Activated T-cell treated with anti-CD3 and anti-CD28 coated beads, Interleukin-2, amount 50 U/mL, for 4 hours (primary cell): Measurements from ENCODE around the gene POU2AF3. TPM values are rescaled to one million over a fixed set of nuclear protein-coding genes. Genes with fewer than 3 reads are reported as not detected.

Experiments
- ATAC-seq, 2 donors: fragments of 200-7000 bp; cut with Tn5 transposase; one replicate each; pipeline ENCODE4 v1.10.0; 2021
- DNase-seq: peaks from one replicate; pipeline ENCODE4 v3.0.0-alpha.2; 2020
- H3K27me3 Mint-ChIP-seq: one replicate; pipeline ENCODE4 v1.8.0; 2021; ENCODE audit warnings: low read depth, mixed read lengths
- H3K36me3 Mint-ChIP-seq: one replicate; pipeline ENCODE4 v1.8.0; 2022; ENCODE audit warnings: mixed read lengths; ENCODE audit not compliant: insufficient read depth
- H3K4me1 Mint-ChIP-seq: one replicate; pipeline ENCODE4 v1.8.0; 2021; ENCODE audit warnings: low read depth, mixed read lengths
- H3K4me3 Mint-ChIP-seq: one replicate; pipeline ENCODE4 v1.8.0; 2021; ENCODE audit warnings: mild to moderate bottlenecking, moderate library complexity, mixed read lengths
- H3K9me3 Mint-ChIP-seq: one replicate; pipeline ENCODE4 v1.8.0; 2021; ENCODE audit warnings: mixed read lengths
- total RNA-seq, 3 donors: library from RNA; stranded (reverse); gene quantifications; one replicate each; pipeline ENCODE4 v1.2.1, GENCODE V29; 2021

Gene POU2AF3
- total RNA-seq, 3 donors from 2014 or later: not detected

DNA sequence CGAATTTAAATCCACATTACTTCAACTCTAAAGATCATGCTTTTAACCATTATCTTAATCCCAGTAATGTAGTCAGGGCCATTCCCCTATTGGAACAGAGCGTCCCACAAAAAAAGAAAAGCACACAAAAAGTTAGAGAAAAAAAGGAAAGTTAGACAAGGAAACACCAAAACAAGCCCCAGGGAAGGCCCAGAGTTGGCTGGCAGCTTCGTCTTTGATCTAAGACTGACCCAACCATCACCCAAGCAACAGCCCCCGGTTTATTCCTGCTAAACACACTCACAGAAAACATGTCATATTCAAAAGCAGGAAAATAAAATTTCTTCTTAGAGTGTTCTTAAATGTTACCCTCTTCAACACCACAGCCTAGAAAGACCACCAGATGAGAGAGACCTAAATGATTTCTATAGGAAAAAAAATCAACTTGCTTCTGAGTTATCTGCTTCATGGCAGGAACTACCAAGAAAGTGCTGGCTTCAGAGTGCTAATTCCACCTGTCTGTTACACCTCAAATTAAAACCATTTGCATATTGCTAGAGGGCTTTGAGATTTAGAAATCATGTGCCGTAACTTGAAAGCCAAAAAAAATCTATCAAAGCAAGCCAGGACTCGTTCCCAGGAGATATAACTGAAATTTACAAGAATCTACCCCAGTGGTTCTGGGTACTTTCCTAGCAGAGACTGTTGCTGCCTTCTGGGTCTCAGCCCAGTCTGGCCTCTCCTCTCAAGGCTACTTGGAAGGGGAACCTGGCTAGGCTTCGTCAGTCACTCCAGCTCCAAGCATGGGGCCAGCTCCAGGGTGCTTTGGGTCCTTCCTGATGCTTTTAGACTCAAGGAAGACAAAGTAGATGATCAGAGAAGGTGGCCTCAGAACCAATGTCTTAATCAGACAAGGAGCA, 31.2 kb downstream of the POU2AF3 start:
- DNase-seq (no peak), ATAC-seq (no peak)
- Mint-ChIP-seq H3K9me3 (no peaks in the 10 kb centered on the region), H3K27me3 (no peaks in the 10 kb centered on the region), H3K4me1 (no peaks in the 10 kb centered on the region), H3K36me3 (no peaks in the 10 kb centered on the region), H3K4me3 (no peak overlapping the region)

DNA sequence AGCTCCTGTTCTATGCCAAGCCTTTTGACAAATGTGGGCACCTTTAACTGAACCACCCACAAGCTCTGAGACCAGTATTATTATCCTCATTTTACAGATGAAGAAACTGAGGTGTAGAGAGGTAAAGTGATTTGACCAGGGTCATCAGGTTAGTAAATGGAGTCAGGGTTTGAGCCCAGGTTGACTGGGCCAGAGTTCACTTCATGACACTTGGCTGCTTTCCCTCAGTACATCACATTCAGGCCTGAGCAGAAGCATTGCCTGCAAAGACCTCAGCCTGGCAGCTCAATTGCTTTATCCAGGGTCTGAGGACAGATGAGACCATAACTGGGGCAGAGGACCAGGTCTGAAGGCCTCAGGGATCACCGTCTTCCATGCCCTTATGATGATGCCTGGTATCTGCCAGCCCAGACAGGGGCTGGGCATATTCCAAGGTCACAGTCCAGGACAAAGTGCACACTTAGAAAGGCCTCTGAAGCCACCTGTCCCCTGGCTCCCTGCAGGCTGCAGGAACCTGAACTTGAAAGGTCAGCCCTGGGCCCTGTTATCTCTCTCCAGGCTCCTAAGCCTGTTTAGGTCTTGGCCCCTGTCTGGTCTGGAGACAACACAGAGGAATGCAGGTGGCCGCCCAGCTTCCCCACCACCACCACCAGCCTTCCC, 32.0 kb downstream of the POU2AF3 start:
- Mint-ChIP-seq H3K9me3 (no peaks in the 10 kb centered on the region), H3K27me3 (no peaks in the 10 kb centered on the region), H3K4me1 (no peaks in the 10 kb centered on the region), H3K36me3 (no peaks in the 10 kb centered on the region), H3K4me3 (no peak overlapping the region)
- ATAC-seq (no peak), DNase-seq (no peak)

DNA sequence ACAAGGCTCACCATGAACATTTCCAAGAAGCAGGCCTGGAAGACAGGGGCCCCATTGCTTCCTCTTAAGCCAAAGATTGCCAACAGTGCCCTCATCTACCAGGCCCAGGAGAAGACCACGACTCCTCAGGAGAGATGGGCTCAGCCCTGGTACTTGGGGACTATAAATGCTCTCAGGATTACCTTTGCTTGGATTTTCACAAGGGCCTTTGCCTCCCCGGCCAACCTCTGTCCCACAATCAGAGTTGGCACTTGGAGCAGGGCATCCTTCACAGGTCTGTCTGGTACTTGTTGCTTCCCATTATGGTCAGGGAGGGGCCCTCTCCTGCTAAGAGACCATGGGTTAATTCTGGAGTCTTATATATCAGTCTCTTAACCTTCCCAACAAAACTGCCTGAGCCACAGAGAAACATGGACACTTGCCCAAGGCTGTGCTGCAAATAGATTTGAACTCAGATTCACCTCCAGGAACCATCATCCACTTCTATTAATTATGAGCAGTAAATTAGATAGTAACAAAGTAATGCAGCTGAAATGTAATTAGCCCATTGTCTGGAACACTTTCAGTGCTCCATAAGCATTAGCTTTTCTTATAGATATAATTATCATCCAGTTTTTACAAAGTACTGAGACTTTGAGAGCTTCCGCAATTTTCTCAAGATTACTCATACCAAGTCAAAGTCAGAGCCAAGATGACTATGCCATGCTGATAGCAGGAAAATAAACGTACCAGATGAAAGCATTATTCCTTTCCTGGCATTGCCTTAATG, 33.5 kb downstream of the POU2AF3 start:
- Mint-ChIP-seq H3K4me3 (no peak overlapping the region), H3K4me1 (no peaks in the 10 kb centered on the region), H3K27me3 (no peaks in the 10 kb centered on the region), H3K9me3 (no peaks in the 10 kb centered on the region), H3K36me3 (no peaks in the 10 kb centered on the region)
- ATAC-seq (no peak), DNase-seq (no peak)

DNA sequence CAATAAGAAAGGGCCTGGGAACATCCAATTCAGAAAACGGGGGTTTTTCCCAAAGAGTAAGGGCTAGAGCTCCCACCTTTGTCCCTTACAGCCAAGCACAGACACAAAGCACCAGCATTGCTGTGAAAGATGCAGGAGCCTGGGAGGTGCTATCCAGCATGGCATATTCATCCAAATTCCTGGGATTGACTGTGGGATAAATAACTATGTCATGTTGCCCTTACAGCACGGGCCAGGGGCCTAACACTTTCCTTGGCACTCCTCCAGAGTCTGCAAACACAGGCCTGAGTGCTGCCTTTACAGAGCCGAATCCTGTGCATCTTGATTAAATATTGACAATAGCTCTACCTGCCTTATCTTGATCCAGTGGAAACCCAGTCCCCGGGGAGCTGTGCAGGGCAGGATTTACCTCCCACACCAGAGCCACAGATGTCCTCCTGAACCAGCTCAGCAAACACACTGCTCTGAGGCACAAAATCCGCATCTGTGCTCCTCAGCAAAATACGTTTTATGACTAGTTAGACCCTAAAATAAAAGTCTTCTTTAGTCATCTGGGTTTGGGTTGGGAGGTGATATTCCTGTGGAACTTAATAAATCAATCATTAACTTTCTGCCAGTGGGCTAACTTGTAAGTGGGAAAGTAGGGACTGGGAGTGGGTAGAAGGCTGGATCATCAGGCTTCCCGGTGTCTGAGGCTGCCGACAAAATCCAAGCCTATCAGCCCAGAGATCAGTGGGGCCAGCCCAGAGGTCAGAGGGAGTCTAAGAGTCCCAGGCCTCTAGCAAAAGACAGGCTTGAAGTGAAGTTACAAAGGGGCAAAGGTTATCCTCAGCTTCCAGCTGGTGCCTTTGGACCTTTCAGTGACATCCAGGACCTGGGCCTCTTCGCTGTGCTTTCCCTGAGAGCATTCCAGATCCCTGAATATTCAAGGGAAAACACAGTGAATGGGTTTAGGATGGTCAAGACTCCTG, 36.5 kb downstream of the POU2AF3 start:
- ATAC-seq: no peak
- H3K27me3 Mint-ChIP-seq: no peaks in the 10 kb centered on the region
- no peaks in the 10 kb centered on the region for H3K4me1 Mint-ChIP-seq

DNA sequence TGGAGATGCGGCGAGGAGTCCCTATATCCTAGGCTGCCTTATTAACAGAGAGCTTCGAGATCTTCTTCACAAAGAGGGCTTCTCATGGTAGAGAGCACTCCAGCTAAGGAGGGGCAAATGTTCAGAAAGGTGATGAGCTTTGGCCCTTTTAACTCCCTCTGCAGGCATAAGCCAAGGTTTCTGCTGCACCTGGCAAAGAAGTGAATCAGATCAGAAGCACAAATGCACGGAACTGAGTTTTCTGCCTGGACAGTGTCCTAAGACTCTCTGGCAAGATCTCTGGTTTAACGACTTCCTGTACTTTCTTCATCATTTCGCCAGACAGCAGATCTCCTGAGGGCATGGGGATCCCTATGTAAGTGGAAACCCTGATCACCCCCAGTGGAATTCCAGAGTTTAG, 37.2 kb downstream of the POU2AF3 start:
- ATAC-seq (no peak), DNase-seq (no peak)
- peaks cover 6% of the 10 kb centered on the region for H3K9me3 Mint-ChIP-seq
- H3K27me3 Mint-ChIP-seq: no peaks in the 10 kb centered on the region
- no peaks in the 10 kb centered on the region for H3K4me1 Mint-ChIP-seq
- no peak overlapping the region for H3K4me3 Mint-ChIP-seq
- no peaks in the 10 kb centered on the region for H3K36me3 Mint-ChIP-seq

More for the DNA sequence above, 36.5 kb downstream of the POU2AF3 start:
- H3K4me3 Mint-ChIP-seq: no peak overlapping the region
- H3K36me3 Mint-ChIP-seq: no peaks in the 10 kb centered on the region
- no peak for DNase-seq
- H3K9me3 Mint-ChIP-seq: peaks cover 5% of the 10 kb centered on the region

DNA sequence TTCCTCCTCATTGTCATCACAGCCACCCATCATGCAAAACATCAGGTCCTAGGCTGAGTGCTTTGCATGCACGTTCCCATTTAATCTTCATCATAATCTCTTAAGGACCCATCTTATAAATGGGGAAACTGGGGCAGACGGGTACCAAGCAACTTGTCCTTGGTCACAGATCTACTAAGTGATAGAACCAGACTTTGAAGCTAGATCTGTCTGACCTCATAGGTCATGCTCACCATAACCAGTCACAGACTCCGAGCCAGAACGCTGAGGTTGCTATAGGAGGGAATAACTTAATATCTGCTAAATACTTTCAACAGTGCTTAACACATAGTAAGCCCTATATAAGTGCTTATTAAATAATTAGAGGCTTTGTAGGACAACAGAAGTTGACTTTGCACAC, 37.7 kb downstream of the POU2AF3 start:
- Mint-ChIP-seq H3K4me3 (no peak overlapping the region), H3K36me3 (no peaks in the 10 kb centered on the region), H3K4me1 (no peaks in the 10 kb centered on the region), H3K27me3 (no peaks in the 10 kb centered on the region), H3K9me3 (peaks cover 6% of the 10 kb centered on the region)
- DNase-seq (no peak), ATAC-seq (no peak)

DNA sequence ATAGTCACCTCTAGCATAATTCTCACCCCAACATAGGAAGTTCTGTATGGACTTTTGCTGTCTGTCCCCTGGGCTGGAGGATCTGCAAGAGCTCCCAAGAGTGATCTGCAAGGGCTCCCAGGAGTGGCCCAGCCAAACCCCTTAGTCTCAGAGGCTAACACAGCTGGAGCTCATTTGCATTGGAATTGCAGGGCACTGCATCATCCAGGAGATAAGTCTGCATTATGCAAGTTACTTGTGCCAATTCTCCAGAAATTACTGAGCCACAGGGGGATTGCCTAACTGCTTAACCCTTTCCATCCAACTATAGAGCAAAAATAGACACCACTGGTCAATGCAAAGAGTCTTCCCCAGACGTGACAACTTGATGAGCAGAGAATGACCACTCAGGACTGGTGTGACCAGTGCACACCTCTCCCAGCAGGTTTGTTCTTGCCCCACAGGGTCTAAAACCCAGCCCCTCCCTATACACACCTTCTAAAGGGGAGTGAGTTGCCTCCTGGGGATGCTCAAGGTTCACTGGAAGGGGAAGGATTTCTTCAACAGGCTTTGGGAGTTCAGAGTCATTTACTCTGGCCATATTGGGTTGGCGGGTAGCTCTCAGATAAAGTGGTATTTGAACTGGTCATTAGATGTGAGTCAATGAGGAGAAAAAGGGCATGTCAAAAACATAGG, 38.4 kb downstream of the POU2AF3 start:
- no peaks in the 10 kb centered on the region for H3K27me3 Mint-ChIP-seq
- H3K4me3 Mint-ChIP-seq: no peak overlapping the region
- H3K36me3 Mint-ChIP-seq: no peaks in the 10 kb centered on the region
- DNase-seq (no peak), ATAC-seq (no peak)
- peaks cover 6% of the 10 kb centered on the region for H3K9me3 Mint-ChIP-seq
- no peaks in the 10 kb centered on the region for H3K4me1 Mint-ChIP-seq

DNA sequence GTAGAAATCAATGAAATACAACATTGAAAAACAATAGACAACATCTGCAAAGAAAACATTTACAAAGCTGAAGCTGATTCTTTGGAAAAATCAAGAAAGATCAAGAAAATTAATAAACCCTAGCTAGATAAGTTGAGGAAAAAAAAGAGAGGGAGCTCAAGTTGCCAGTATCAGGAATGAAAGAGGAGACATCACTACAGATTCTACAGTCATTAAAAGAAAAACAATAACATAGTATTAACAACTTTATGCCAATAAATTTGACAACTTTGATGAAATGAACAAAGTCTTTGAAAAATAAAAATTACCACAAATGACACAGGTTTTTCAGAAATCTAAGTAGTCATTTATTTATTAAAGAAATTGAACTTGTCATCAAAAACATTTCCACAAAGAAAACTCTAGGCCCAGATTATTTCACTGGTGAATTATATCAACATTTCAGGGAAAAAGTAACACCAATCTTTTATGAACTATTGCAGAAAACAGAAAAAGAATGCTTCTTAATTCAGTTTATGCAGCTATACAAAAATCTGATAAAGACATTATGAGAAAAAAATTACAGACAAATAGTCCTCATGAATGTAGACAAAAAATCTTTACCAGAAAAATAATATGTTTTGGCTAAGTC, 41.5 kb downstream of the POU2AF3 start:
- no peaks in the 10 kb centered on the region for H3K36me3 Mint-ChIP-seq
- ATAC-seq (no peak), DNase-seq (no peak)
- no peak overlapping the region for H3K4me3 Mint-ChIP-seq
- peaks cover 6% of the 10 kb centered on the region for H3K9me3 Mint-ChIP-seq
- no peaks in the 10 kb centered on the region for H3K27me3 Mint-ChIP-seq
- H3K4me1 Mint-ChIP-seq: no peaks in the 10 kb centered on the region

DNA sequence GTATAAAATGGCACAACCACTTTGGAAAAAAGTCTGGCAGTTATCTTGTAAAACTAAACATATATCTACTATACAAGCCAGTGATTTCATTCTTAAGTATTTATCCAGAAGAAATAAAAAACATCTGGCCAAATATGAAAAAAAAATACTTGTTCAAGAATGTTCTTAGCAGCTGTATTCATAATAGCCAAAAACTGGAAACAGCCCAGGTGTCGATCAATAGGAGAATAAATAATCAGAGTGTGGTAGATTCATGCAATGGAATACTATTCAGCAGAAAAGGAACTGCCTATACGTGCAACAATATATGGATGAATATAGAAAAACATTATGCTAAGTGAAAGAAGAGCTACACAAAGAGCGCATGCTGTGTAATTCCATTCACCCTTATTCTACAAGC, 44.0 kb downstream of the POU2AF3 start:
- H3K4me1 Mint-ChIP-seq: no peaks in the 10 kb centered on the region
- H3K4me3 Mint-ChIP-seq: no peak overlapping the region
- H3K36me3 Mint-ChIP-seq: no peaks in the 10 kb centered on the region
- H3K27me3 Mint-ChIP-seq: no peaks in the 10 kb centered on the region
- ATAC-seq (no peak), DNase-seq (no peak)
- peaks cover 6% of the 10 kb centered on the region for H3K9me3 Mint-ChIP-seq

DNA sequence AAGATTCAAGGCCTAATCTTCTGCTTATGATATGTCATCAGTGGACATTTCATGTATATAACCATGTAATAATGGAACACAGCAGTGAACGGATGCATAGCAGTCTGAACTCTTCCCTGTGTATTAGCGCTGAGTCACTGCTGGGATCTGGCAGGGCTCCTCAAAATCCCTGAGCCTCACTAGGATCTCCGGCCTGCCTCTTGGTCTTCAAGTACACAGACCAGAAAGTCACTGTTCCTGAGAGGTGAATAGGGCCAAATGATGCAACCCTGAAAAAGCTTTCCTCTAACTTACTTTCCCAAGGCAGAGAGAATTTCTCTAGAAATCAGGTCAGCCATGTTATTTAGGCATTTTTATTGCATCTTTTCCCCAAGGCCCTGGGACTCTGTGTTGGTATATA, 45.7 kb downstream of the POU2AF3 start:
- Mint-ChIP-seq H3K27me3 (no peaks in the 10 kb centered on the region), H3K9me3 (peaks cover 6% of the 10 kb centered on the region), H3K4me1 (no peaks in the 10 kb centered on the region), H3K36me3 (no peaks in the 10 kb centered on the region), H3K4me3 (no peak overlapping the region)
- ATAC-seq: no peak
- DNase-seq: no peak

DNA sequence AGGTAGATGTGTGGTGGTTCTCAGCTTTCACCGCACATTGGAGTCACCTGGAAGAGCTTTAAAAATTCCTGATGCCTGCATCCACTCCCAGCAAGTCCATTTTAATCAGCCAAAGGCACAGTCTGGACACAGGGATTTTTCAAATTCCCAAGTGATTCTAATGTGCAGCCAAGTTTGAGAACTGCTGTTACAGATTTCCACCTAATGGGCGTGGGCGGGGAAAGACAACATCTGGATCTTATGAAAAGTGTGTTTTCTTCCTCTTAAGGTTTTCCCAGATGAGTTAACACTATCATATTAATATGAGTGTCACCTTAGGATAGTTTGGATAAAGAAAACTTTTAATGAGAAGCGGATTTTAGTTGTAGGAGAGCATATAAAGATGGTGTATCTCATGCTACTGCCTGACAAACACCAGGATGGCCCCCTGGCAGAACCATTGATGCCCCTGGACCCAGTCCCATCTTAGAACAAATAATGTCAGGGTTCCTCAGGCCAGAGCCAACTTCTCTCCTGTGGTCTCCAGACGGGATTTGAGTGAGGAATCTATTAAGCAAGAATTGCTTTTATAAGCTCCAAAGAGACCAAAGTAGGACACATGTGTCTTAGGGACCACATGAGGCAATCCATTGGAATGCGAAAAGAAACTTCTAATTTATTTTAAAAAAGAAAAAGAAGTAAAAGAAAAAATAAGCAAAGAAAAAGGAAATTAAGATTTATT, 48.8 kb downstream of the POU2AF3 start:
- no peaks in the 10 kb centered on the region for H3K9me3 Mint-ChIP-seq
- H3K27me3 Mint-ChIP-seq: no peaks in the 10 kb centered on the region
- ATAC-seq (no peak), DNase-seq (no peak)
- no peak overlapping the region for H3K4me3 Mint-ChIP-seq
- no peaks in the 10 kb centered on the region for H3K36me3 Mint-ChIP-seq
- H3K4me1 Mint-ChIP-seq: no peaks in the 10 kb centered on the region

DNA sequence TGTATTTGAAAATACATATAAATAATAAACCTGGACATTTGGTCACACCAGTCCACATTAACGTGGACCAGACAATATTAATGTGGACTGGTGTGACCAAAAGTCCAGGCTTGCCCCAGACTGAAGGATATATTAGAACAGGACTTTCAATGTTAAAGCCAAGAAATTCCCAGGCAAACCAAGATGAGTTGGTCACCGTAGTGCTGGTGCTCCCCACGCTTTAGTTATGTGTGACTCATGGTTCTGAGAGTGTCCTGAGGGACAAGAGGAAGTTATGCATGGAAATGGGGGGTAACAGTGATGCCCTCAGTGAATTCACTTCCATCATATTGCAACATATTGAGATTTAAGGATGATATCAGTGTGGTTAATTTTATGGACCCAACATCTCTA, 49.4 kb downstream of the POU2AF3 start:
- H3K4me3 Mint-ChIP-seq: no peak overlapping the region
- no peaks in the 10 kb centered on the region for H3K36me3 Mint-ChIP-seq
- no peaks in the 10 kb centered on the region for H3K9me3 Mint-ChIP-seq
- H3K27me3 Mint-ChIP-seq: no peaks in the 10 kb centered on the region
- ATAC-seq: no peak
- no peak for DNase-seq
- H3K4me1 Mint-ChIP-seq: no peaks in the 10 kb centered on the region
